GM10248 (cell line): ENCODE data around the gene KRT39.

Source experiments
- CTCF ChIA-PET: fragments of 300-600 bp; sonication (Branson Sonifier 250); formaldehyde crosslinking; extraction: SDS; loops from one replicate; lab custom pipeline; 2021; ENCODE audit warnings: antibody characterized with exemption; lab: Yijun Ruan, JAX
- POLR2A ChIA-PET: fragments of 350-650 bp; sonication (Branson Sonifier 250); formaldehyde crosslinking; extraction: SDS; loops from one replicate; lab custom pipeline; 2020; ENCODE audit warnings: antibody characterized with exemption; lab: Yijun Ruan, JAX
- DNase-seq: peaks from one replicate; pipeline ENCODE4 v3.0.0; 2012; ENCODE audit errors: extremely low spot score
- CTCF ChIP-seq: IDR thresholded peaks from 2 replicates; pipeline ENCODE4 v1.5.1; 2012; ENCODE audit warnings: mild to moderate bottlenecking, low read depth; ENCODE audit errors: extremely low read depth, missing control alignments, control extremely low read depth

The KRT39 gene

GRCh38 chr17:40997361-40997760 is 30.6 kb upstream of the KRT39 start:
- TF ChIP-seq CTCF, result no peak
- DNase-seq, result no peak
- POLR2A ChIA-PET, result no interaction called here
- CTCF ChIA-PET, result interaction anchor here (1.1 to 1.3 kb wide), 2 partner anchors 9 to 10 kb away, joined by 3 read pairs; no protein-coding TSS in a partner anchor

- CTCF ChIA-PET, result interaction anchor here (1.1 kb wide), 1 partner anchor 10 kb away, joined by 3 read pairs; no protein-coding TSS in a partner anchor
- TF ChIP-seq CTCF, result no peak
- DNase-seq, result no peak
- POLR2A ChIA-PET, result no interaction called here
Measured at GRCh38 chr17:40996829-40997228, 30.1 kb upstream of the KRT39 start.

GRCh38 chr17:40995116-40995515 is 28.4 kb upstream of the KRT39 start:
- POLR2A ChIA-PET, result no interaction called here
- CTCF ChIA-PET, result interaction anchor here (1.2 kb wide), 1 partner anchor 11 kb away, joined by 4 read pairs; no protein-coding TSS in a partner anchor
- no peak for TF ChIP-seq CTCF

GRCh38 chr17:40993839-40994238 is 27.1 kb upstream of the KRT39 start, which contains the start of gene KRTAP3-3:
Gene KRTAP3-3, minus strand, starts transcription at chr17:40994164. Its CDS starts 67 bp downstream, at chr17:40994097.
- DNase-seq, result no peak
- ChIA-PET CTCF (no interaction called here), POLR2A (no interaction called here)
- no peak for TF ChIP-seq CTCF

More at GRCh38 chr17:40995116-40995515, 28.4 kb upstream of the KRT39 start:
- DNase-seq, result no peak

- no peak for TF ChIP-seq CTCF
- POLR2A ChIA-PET, result no interaction called here
- CTCF ChIA-PET, result no interaction called here
Measured at GRCh38 chr17:40993084-40993483, 26.3 kb upstream of the KRT39 start.

GRCh38 chr17:40992666-40993065 is 25.9 kb upstream of the KRT39 start:
- ChIA-PET POLR2A (no interaction called here), CTCF (interaction anchor here (0.7 kb wide), 1 partner anchor 68 kb away, joined by 3 read pairs; no protein-coding TSS in a partner anchor)
- no peak for TF ChIP-seq CTCF
- DNase-seq, result no peak

More at GRCh38 chr17:40993084-40993483, 26.3 kb upstream of the KRT39 start:
- no peak for DNase-seq

GRCh38 chr17:40986920-40987319 is 20.2 kb upstream of the KRT39 start:
- CTCF ChIA-PET, result interaction anchor here (0.9 kb wide), 1 partner anchor 10 kb away, joined by 3 read pairs; no protein-coding TSS in a partner anchor
- TF ChIP-seq CTCF, result no peak
- DNase-seq, result no peak

More at GRCh38 chr17:40986920-40987319, 20.2 kb upstream of the KRT39 start:
- POLR2A ChIA-PET, result no interaction called here
